ENCODE measurements around the gene BRWD1.

DNA sequence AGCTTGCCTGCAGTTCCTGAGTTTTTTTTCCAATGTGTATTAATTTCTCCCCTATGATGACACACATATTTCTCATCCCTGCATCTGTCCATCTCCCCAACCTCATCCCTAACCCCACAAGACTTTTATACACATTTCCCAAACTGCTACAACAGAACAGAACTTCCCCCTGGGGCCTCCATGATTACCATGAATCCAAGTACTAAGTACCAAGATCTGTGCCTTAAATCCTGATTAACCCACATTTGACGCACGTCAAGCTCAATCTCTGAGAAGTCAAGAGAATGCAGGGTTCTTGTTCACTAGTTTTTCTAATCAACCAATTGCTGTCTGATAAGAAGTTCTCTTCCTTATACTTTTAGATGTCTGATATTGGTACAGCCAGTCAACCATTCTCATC is 25.8 kb upstream of the BRWD1 start:
- TF ChIP-seq, protein P1, sequence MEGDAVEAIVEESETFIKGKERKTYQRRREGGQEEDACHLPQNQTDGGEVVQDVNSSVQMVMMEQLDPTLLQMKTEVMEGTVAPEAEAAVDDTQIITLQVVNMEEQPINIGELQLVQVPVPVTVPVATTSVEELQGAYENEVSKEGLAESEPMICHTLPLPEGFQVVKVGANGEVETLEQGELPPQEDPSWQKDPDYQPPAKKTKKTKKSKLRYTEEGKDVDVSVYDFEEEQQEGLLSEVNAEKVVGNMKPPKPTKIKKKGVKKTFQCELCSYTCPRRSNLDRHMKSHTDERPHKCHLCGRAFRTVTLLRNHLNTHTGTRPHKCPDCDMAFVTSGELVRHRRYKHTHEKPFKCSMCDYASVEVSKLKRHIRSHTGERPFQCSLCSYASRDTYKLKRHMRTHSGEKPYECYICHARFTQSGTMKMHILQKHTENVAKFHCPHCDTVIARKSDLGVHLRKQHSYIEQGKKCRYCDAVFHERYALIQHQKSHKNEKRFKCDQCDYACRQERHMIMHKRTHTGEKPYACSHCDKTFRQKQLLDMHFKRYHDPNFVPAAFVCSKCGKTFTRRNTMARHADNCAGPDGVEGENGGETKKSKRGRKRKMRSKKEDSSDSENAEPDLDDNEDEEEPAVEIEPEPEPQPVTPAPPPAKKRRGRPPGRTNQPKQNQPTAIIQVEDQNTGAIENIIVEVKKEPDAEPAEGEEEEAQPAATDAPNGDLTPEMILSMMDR (IDR thresholded peaks at IDR 0.05; ENCODE audit: low read length), result no peak
- no peak for TF ChIP-seq EZH2 (IDR thresholded peaks at IDR 0.05; ENCODE audit: borderline replicate concordance, low read length)

All from OCI-LY1 (cell line).